Esophagus (tissue), 2 donors: ENCODE results near the gene CALN1. TPM values are rescaled to one million over a fixed set of nuclear protein-coding genes. Genes with fewer than 3 reads are reported as not detected.
"Not testable (repeated sequence)": the region's sequence is repeated elsewhere in the genome, so short reads cannot be mapped to it uniquely, and the experiment has no call there.

Source experiments
- H3K27ac ChIP-seq, 2 donors: one replicate each; pipeline ENCODE4 v1.5.1; 2013; ENCODE audit warnings: low read depth in 2 of 2, mild to moderate bottlenecking in 2 of 2, inconsistent platforms in 1 of 2, low read length in 1 of 2, moderate library complexity in 1 of 2
- H3K27me3 ChIP-seq, 2 donors: one replicate each; pipeline ENCODE4 v1.6.1; 2013; ENCODE audit warnings: low read length in 2 of 2, control low read depth in 1 of 2, mild to moderate bottlenecking in 1 of 2; ENCODE audit not compliant: insufficient read depth in 2 of 2, control insufficient read depth in 1 of 2
- H3K36me3 ChIP-seq, 2 donors: one replicate each; pipeline ENCODE4 v1.6.1; 2013; ENCODE audit warnings: low read length in 1 of 2; ENCODE audit not compliant: control insufficient read depth in 2 of 2, insufficient read depth in 2 of 2
- H3K4me1 ChIP-seq, 2 donors: one replicate each; pipeline ENCODE4 v1.6.1; 2013; ENCODE audit warnings: low read length in 1 of 2; ENCODE audit not compliant: control insufficient read depth in 2 of 2, insufficient read depth in 2 of 2
- H3K4me3 ChIP-seq, 2 donors: one replicate each; pipeline ENCODE4 v1.5.1; 2013; ENCODE audit warnings: low read length in 2 of 2, mild to moderate bottlenecking in 2 of 2, low read depth in 1 of 2, moderate library complexity in 1 of 2
- H3K9me3 ChIP-seq, 2 donors: one replicate each; pipeline ENCODE4 v1.6.1; 2013; ENCODE audit warnings: mild to moderate bottlenecking in 2 of 2, low read depth in 1 of 2, low read length in 1 of 2, moderate library complexity in 1 of 2; ENCODE audit not compliant: control insufficient read depth in 2 of 2, insufficient read depth in 1 of 2
- WGBS, 2 donors: extraction: QIAGEN DNeasy Blood & Tissue Kit; methylation state at CpG; one replicate each; pipeline ENCODE4 v1.1.7; 2013; 5-methylcytosine and 5-hydroxymethylcytosine counted together
- polyA plus RNA-seq, 2 donors: library from polyadenylated mRNA; stranded (reverse); fragments of 200-250 nt; gene quantifications; one replicate each; pipeline ENCODE4 v1.2.3, GENCODE V29; 2013
- donor health status: healthy with polysubstance abuse.
- donor health status: Bipolar disorder and iron deficiency.

CALN1 gene
- polyA plus RNA-seq, 2 donors, result 0.01 to 0.12 TPM

DNA sequence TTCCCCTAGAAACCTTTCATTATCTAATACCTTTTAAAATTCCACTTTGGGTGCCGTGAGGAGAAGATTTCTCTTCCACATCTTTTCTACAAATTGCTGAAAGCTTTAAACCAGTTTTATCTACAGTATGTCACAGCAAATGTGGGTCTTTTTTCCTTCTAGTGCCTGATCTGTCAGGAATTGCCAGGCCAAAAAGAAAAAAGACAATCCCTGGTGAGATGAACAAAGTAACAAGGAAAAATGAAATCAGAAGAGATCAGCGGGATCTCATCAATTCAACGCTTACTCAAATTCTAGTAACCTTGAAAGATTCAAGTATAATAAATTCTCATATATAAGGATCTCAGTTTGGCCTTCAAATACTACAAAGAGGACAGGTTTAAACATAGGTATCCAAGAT lies 449.5 kb downstream of the CALN1 start:
- Histone ChIP-seq H3K4me3 (no peak overlapping the region), H3K4me1 (no peaks in the 10 kb centered on the region), H3K27me3 (no peaks in the 10 kb centered on the region), H3K36me3 (no peaks in the 10 kb centered on the region), H3K9me3 (no peaks in the 10 kb centered on the region), H3K27ac (no peak overlapping the region)
- WGBS, 2 donors, result 89 to 96% methylated on average over 3 of the region's 3 CpGs

DNA sequence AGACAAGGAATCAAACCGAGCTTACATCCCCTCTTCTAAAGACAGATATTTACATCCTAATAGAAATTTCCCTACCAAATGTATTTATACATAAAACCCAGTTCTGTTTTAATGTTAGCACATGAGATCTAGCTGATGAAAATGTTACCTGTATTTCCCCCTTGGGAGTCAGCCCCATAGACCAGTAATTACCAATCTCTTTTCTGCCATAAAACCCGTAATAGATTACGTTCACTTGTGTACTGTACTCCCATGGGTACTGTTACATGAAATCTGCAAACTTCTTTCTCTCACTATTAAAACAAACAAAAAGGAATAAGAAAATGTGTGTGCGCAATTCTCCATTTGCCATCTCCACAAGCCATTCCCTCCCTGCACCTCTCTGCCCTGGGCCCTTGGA lies 450.9 kb downstream of the CALN1 start:
- H3K36me3 ChIP-seq, result no peaks in the 10 kb centered on the region
- no peak overlapping the region for H3K4me3 ChIP-seq
- no peaks in the 10 kb centered on the region for H3K9me3 ChIP-seq
- H3K27ac ChIP-seq, result no peak overlapping the region
- no peaks in the 10 kb centered on the region for H3K4me1 ChIP-seq
- WGBS, 2 donors, result 78 to 82% methylated on average over 4 of the region's 4 CpGs
- no peaks in the 10 kb centered on the region for H3K27me3 ChIP-seq

DNA sequence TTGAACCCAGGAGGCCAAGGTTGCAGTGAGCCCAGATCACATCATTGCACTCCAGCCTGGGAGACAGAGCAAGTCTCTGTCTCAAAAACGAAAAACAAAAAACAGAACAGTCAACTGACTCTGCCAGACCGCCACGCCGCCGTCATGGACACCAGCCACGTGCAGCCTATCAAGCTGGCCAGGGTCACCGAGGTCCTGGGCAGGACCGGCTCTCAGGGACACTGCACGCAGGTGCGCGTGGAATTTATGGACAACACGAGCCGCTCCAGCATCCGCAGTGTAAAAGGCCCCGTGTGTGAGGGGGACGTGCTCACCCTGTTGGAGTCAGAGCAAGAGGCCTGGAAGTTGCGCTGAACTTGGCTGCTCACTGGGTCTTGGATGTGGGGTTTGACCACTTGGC lies 470.0 kb downstream of the CALN1 start:
- Histone ChIP-seq H3K27ac (no peak overlapping the region), H3K27me3 (no peaks in the 10 kb centered on the region), H3K36me3 (no peaks in the 10 kb centered on the region), H3K4me3 (no peak overlapping the region), H3K4me1 (no peaks in the 10 kb centered on the region), H3K9me3 (no peaks in the 10 kb centered on the region)
- 94 to 96% methylated on average over 17 of the region's 17 CpGs for WGBS, 2 donors

DNA sequence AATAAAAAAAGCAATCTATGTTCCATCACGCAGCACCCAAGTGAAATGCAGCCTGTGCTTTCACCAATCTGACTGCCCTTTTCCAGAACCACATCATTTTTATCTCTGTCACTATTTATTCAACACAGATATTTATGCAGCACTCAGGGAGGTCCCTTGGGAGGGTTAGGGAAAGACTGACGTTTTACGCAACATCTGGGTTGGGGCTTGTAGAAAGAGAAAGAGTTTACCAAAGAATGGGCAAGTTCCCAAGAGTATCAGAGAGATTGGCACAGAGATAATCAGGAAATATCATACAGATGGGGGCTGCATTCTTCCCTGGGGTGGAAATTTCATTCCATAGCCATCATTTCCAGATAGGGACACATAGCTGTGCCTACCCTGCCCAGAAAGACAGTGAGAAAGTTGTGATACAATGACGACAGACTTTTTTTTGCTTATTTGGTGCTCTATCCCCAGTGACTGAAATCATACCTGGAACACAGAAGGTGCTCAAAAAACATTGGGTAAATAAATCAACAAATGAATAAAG lies 474.2 kb downstream of the CALN1 start:
- H3K27me3 ChIP-seq, result no peaks in the 10 kb centered on the region
- H3K4me1 ChIP-seq, result no peaks in the 10 kb centered on the region
- no peak overlapping the region for H3K27ac ChIP-seq
- no peaks in the 10 kb centered on the region for H3K9me3 ChIP-seq
- 64 to 65% methylated on average over 4 of the region's 4 CpGs for WGBS, 2 donors
- no peaks in the 10 kb centered on the region for H3K36me3 ChIP-seq
- H3K4me3 ChIP-seq, result no peak overlapping the region

DNA sequence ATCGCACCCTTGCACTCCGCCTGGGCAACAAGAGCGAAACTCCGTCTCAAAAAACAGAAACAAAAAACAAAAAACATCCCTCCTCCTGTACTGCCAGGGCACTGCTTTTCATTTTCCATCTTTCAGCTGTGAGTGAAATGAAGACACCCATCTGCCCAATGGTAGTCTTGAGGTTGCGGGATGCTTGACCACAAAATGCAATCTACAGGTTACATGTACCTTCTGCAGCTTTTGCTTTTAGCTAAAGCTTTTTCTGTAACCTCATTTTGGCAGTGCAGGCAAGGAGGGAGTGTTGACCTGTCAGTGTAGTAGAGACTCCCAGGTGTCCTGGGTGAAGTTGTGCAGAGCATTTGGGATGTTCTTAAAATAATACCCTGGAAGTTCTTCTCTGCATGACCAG lies 476.5 kb downstream of the CALN1 start:
- Histone ChIP-seq H3K27ac (no peak overlapping the region), H3K4me1 (no peaks in the 10 kb centered on the region), H3K4me3 (no peak overlapping the region), H3K27me3 (no peaks in the 10 kb centered on the region), H3K9me3 (no peaks in the 10 kb centered on the region), H3K36me3 (no peaks in the 10 kb centered on the region)
- WGBS, 2 donors, result 96% methylated on average over 5 of the region's 5 CpGs

DNA sequence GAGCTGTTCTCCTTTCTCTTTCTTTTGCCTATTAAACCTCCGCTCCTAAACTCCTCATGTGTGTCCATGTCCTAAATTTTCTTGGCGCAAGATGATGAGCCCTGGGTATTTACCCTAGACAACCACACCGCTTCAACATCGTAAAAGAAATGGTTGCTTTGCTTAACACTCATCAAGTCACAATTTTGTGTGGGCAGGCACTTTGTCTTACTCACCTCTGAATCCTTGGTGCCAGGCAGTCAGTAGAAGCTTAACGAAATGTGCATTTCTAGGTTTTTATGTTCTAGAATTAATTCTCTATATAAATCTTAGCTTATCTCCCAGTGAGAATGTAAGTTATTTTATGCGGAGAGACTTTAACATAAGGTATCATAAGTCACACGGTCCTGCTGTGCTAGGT lies 478.7 kb downstream of the CALN1 start:
- Histone ChIP-seq H3K36me3 (no peaks in the 10 kb centered on the region), H3K4me3 (no peak overlapping the region), H3K27me3 (no peaks in the 10 kb centered on the region), H3K4me1 (no peaks in the 10 kb centered on the region), H3K27ac (no peak overlapping the region), H3K9me3 (no peaks in the 10 kb centered on the region)
- WGBS, 2 donors, result 90 to 94% methylated on average over 7 of the region's 7 CpGs

DNA sequence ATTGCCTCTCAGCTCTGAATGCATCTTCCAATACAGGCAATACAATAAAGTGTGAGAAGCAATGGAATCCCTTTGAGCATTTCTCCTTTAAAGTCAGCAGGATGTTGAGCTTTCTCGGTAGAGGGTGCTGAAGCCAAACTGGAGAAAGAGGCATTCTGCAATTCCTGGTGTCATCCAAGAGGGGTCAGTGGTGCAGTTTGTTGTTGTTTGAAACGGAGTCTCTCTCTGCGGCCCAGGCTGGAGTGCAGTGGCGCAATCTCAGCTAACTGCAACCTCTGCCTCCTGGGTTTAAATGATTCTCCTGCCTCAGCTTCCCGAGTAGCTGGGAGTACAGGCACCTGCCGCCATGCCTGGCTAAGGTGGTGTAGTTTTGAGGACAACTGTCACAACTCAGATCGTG lies 486.5 kb downstream of the CALN1 start:
- H3K36me3 ChIP-seq, result no peaks in the 10 kb centered on the region
- no peak overlapping the region for H3K27ac ChIP-seq
- no peaks in the 10 kb centered on the region for H3K4me1 ChIP-seq
- peaks cover 6 to 7% of the 10 kb centered on the region in 2 donors for H3K9me3 ChIP-seq
- 66 to 68% methylated on average over 7 of the region's 7 CpGs for WGBS, 2 donors
- no peak overlapping the region for H3K4me3 ChIP-seq
- no peaks in the 10 kb centered on the region for H3K27me3 ChIP-seq

DNA sequence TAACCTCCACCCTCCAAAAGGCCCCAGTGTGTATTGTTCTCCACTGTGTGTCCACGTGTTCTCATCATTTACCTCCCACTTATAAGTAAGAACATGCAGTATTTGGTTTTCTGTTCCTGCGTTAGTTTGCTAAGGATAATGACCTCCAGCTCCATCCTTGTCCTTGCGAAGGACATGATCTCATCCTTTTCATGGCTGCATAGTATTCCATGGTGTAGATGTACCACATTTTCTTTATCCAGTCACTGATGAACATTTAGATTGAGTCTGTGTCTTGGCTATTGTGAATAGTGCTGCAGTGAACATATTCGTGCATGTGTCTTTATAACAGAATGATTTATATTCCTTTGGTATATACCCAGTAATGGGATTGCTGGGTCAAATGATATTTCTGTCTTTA lies 497.9 kb downstream of the CALN1 start:
- not testable (repeated sequence) for H3K9me3 ChIP-seq, H3K27ac ChIP-seq, H3K4me3 ChIP-seq, H3K27me3 ChIP-seq, H3K4me1 ChIP-seq, H3K36me3 ChIP-seq
- 92 to 94% methylated on average over 4 of the region's 4 CpGs for WGBS, 2 donors

DNA sequence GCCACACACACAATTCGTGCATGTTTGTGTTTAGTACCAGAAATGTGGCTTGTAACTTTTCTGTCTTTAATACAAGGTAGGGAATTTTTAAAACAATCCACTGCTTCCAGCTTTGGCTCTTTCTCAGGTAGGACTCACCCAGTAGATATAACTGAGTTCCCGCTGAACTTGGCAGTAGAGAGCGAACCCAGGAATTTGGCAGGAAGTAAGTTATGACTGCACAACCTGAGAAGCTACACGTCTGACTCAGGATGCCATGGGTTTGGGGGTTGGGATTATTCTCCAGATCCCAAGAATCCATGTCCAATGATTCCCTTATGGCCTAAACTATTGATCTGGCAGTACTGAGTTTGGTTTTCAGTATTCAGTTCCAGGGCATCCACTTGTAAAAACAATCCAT lies 499.7 kb downstream of the CALN1 start:
- Histone ChIP-seq H3K4me3 (no peak overlapping the region), H3K27me3 (no peaks in the 10 kb centered on the region), H3K27ac (no peak overlapping the region), H3K9me3 (no peaks in the 10 kb centered on the region), H3K4me1 (no peaks in the 10 kb centered on the region), H3K36me3 (no peaks in the 10 kb centered on the region)
- WGBS, 2 donors, result 44 to 53% methylated on average over 4 of the region's 4 CpGs

DNA sequence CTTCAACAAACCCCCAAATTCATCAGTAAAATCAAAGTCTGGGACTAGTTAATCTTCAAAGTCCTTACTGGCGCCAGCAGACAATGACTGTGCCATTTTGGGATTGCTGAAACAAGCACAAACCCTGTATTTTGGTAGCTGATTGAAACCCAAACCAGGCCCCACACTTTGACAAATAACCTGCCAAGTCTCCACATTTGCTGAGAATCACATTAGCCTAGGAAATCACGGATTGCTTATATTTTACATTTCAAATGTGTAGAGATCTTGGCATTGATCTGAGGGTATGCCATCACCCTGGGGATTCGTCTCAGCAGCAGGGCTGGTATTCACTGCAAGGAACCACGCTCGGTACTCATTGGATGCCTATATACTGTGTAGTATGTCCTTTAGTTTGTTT lies 501.1 kb downstream of the CALN1 start:
- 73 to 75% methylated on average over 5 of the region's 5 CpGs for WGBS, 2 donors
- no peaks in the 10 kb centered on the region for H3K9me3 ChIP-seq
- no peaks in the 10 kb centered on the region for H3K27me3 ChIP-seq
- H3K36me3 ChIP-seq, result no peaks in the 10 kb centered on the region
- no peaks in the 10 kb centered on the region for H3K4me1 ChIP-seq
- H3K4me3 ChIP-seq, result no peak overlapping the region
- no peak overlapping the region for H3K27ac ChIP-seq
